ENCODE results near the gene GOLGA6A.

Gene GOLGA6A

GRCh38 chr15:74045636-74046274, 36.6 kb downstream of the GOLGA6A start:
- no peaks in the 10 kb centered on the region for H3F3A ChIP-seq (ENCODE audit: insufficient read depth)
- H3K27ac ChIP-seq (ENCODE audit: low read depth, low read length): no peak overlapping the region
- TF ChIP-seq EZH2phosphoT487 (conservative IDR thresholded peaks at IDR 0.05; ENCODE audit: low read length) (no peak), CTCF (IDR thresholded peaks at IDR 0.05; ENCODE audit: insufficient read depth, low read length, poor library complexity, severe bottlenecking) (no peak)
- no peaks in the 10 kb centered on the region for H4K20me1 ChIP-seq (ENCODE audit: low read depth, low read length)
- H3K9me3 ChIP-seq (ENCODE audit: insufficient read depth, low read length): no peaks in the 10 kb centered on the region
- no peak overlapping the region for H3K4me3 ChIP-seq (ENCODE audit: insufficient read depth, low read length, poor library complexity, severe bottlenecking)
- H3K27me3 ChIP-seq (ENCODE audit: low read length): no peaks in the 10 kb centered on the region
- no peaks in the 10 kb centered on the region for H3K36me3 ChIP-seq (ENCODE audit: low read length)
- H3K9ac ChIP-seq (ENCODE audit: low read length): no peak overlapping the region
- no peak overlapping the region for H3K4me2 ChIP-seq (ENCODE audit: low read depth, low read length, poor library complexity, severe bottlenecking)
- no peak overlapping the region for H2AFZ ChIP-seq (ENCODE audit: low read depth, low read length, severe bottlenecking)
- no peaks in the 10 kb centered on the region for H3K9me2 ChIP-seq (replicated peaks; ENCODE audit: insufficient read depth, low read length)
- no peaks in the 10 kb centered on the region for H3K79me2 ChIP-seq (ENCODE audit: insufficient read depth, low read length)

DNA sequence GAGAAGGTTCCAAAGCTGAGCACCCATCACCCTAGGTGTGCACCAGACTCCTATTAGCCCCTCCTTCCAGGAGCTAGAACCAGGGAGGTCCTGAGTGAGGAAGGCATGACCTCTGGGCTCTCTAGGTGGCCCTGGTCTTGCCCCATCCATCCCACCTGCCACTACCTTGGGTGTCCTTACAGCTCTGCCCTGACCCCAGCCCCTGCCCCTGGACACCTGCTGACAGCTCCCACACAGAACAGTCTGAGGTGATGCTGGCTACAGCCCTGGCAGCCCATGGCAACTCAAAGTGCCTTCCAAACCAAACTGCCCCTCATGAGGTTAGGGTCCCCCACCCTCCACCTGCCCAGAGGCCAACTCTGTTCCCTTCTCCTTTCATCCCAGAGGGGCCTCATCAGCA, 37.2 kb downstream of the GOLGA6A start:
- Histone ChIP-seq H3K9me2 (replicated peaks; ENCODE audit: insufficient read depth, low read length) (no peaks in the 10 kb centered on the region), H3K27ac (ENCODE audit: low read depth, low read length) (no peak overlapping the region), H3K36me3 (ENCODE audit: low read length) (no peaks in the 10 kb centered on the region), H4K20me1 (ENCODE audit: low read depth, low read length) (no peaks in the 10 kb centered on the region), H3K4me3 (ENCODE audit: insufficient read depth, low read length, poor library complexity, severe bottlenecking) (no peak overlapping the region), H3K79me2 (ENCODE audit: insufficient read depth, low read length) (no peaks in the 10 kb centered on the region), H3K4me2 (ENCODE audit: low read depth, low read length, poor library complexity, severe bottlenecking) (no peak overlapping the region), H3K9ac (ENCODE audit: low read length) (no peak overlapping the region), H3K9me3 (ENCODE audit: insufficient read depth, low read length) (no peaks in the 10 kb centered on the region), H3F3A (ENCODE audit: insufficient read depth) (no peaks in the 10 kb centered on the region), H2AFZ (ENCODE audit: low read depth, low read length, severe bottlenecking) (no peak overlapping the region), H3K27me3 (ENCODE audit: low read length) (no peaks in the 10 kb centered on the region)
- TF ChIP-seq CTCF (IDR thresholded peaks at IDR 0.05; ENCODE audit: insufficient read depth, low read length, poor library complexity, severe bottlenecking) (no peak), EZH2phosphoT487 (conservative IDR thresholded peaks at IDR 0.05; ENCODE audit: low read length) (no peak)

DNA sequence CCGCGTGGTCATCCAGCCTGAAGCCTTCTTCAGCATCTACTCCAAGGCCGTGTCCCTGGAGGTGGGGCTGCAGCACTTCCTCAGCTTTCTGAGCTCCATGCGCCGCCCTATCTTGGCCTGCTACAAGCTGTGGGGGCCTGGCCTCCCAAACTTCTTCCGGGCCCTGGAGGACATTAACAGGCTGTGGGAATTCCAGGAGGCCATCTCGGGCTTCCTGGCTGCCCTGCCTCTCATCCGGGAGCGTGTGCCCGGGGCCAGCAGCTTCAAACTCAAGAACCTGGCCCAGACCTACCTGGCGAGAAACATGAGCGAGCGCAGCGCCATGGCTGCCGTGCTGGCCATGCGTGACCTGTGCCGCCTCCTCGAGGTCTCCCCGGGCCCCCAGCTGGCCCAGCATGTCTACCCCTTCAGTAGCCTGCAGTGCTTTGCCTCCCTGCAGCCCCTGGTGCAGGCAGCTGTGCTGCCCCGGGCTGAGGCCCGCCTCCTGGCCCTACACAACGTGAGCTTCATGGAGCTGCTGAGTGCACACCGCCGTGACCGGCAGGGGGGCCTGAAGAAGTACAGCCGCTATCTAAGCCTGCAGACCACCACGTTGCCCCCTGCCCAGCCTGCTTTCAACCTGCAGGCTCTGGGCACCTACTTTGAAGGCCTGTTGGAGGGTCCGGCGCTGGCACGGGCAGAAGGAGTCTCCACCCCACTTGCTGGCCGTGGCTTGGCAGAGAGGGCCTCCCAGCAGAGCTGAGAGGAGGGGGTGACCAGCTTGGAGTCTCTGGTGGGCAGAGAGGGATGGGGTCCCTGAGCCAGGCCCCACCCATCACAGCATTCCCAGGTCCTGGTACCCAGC, 37.9 kb downstream of the GOLGA6A start:
- H3F3A ChIP-seq (ENCODE audit: insufficient read depth): no peaks in the 10 kb centered on the region
- no peak for TF ChIP-seq EZH2phosphoT487 (conservative IDR thresholded peaks at IDR 0.05; ENCODE audit: low read length)
- no peak for TF ChIP-seq CTCF (IDR thresholded peaks at IDR 0.05; ENCODE audit: insufficient read depth, low read length, poor library complexity, severe bottlenecking)

More for the DNA sequence above, 37.9 kb downstream of the GOLGA6A start:
- Histone ChIP-seq H4K20me1 (ENCODE audit: low read depth, low read length) (no peaks in the 10 kb centered on the region), H3K79me2 (ENCODE audit: insufficient read depth, low read length) (no peaks in the 10 kb centered on the region), H2AFZ (ENCODE audit: low read depth, low read length, severe bottlenecking) (no peak overlapping the region), H3K27ac (ENCODE audit: low read depth, low read length) (no peak overlapping the region), H3K9ac (ENCODE audit: low read length) (no peak overlapping the region), H3K4me3 (ENCODE audit: insufficient read depth, low read length, poor library complexity, severe bottlenecking) (no peak overlapping the region), H3K27me3 (ENCODE audit: low read length) (no peaks in the 10 kb centered on the region), H3K36me3 (ENCODE audit: low read length) (no peaks in the 10 kb centered on the region), H3K4me2 (ENCODE audit: low read depth, low read length, poor library complexity, severe bottlenecking) (no peak overlapping the region), H3K9me3 (ENCODE audit: insufficient read depth, low read length) (no peaks in the 10 kb centered on the region), H3K9me2 (replicated peaks; ENCODE audit: insufficient read depth, low read length) (no peaks in the 10 kb centered on the region)

Measured in SU-DHL-6 (cell line).